AG04449 (cell line): Measurements from ENCODE around the gene PML.
A peak's percentile ranks its signal among the peaks of the same experiment; 100 is the strongest.

ENCODE experiments used
- CTCF ChIA-PET: fragments of 350-600 bp; formaldehyde crosslinking; extraction: SDS; loops from one replicate; lab custom pipeline; 2021; ENCODE audit warnings: antibody characterized with exemption; lab: Yijun Ruan, JAX
- POLR2A ChIA-PET: fragments of 400-600, 350-600 bp; formaldehyde crosslinking; extraction: SDS; loops from one replicate; lab custom pipeline; 2020; ENCODE audit warnings: antibody characterized with exemption, inconsistent platforms; lab: Yijun Ruan, JAX
- DNase-seq: peaks from one replicate; pipeline ENCODE4 v3.0.0-alpha.2; 2010; ENCODE audit warnings: low read depth, low spot score
- H3K4me3 ChIP-seq: 2 replicates; pipeline ENCODE4 v1.5.1; 2011; ENCODE audit warnings: low read depth, mild to moderate bottlenecking, control low read depth, low read length
- TF ChIP-seq, protein P1 (sequence below): IDR thresholded peaks from one replicate; pipeline ENCODE4 v1.5.1; 2011; ENCODE audit warnings: mild to moderate bottlenecking, moderate library complexity, low read length, control low read depth, inconsistent platforms; ENCODE audit not compliant: insufficient read depth; ENCODE audit errors: missing control alignments

Gene PML

DNA sequence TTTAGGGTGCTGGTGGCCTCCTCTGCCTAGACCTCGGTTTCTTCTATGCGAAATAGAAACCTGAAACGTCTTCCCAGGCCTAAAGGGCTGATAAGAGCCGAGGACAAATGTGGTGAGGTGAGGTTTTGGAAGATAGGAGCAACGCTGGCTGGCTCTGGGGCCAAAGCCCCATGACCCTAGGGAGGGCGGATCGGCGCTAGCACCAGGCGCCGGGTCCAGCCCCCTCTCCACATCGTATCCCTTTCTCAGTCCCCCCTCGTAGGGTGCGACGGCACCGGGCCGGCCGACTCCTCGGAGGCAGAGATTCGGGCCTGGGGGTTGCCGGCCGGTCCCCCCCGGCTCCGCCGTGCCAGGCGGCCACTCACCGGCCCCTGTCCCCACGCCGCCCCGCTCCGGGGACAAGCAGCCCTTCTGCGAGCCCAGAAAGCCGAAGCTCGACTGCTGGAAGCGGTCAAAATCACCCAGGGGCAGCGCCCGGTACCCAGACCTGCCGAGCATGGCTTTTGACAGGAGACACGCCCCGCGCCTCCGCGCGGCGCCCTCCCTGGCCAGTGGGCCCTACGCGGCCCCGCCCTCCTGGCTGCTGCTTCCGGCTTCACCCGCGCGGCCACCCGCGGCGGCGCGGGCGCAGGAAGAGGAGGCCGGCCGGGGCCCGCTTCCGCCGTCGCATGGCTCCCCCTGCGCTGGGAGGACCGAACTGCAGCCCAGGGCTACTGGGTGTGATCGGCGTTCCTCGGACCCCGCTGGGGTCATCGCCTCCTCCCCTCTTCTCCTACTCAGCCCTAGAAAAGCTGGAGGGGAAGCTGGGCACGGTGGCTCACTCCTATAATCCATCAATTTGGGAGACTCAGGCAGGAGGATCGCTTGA, 2.6 kb upstream of the PML start, which contains the start of gene STOML1:
TSS of gene STOML1 (minus strand) at position 570 of the 868 bp plus-strand sequence. CDS start at position 498, 72 bp downstream.
- H3K4me3 ChIP-seq: peak within 1 kb of the TSS; percentile 71
- CTCF ChIA-PET: interaction anchor here (0.8 to 11.3 kb wide), 17 partner anchors 9 to 330 kb away, joined by 3 to 126 read pairs (median 7); no protein-coding TSS in a partner anchor
- DNase-seq: no peak
- TF ChIP-seq, protein P1, sequence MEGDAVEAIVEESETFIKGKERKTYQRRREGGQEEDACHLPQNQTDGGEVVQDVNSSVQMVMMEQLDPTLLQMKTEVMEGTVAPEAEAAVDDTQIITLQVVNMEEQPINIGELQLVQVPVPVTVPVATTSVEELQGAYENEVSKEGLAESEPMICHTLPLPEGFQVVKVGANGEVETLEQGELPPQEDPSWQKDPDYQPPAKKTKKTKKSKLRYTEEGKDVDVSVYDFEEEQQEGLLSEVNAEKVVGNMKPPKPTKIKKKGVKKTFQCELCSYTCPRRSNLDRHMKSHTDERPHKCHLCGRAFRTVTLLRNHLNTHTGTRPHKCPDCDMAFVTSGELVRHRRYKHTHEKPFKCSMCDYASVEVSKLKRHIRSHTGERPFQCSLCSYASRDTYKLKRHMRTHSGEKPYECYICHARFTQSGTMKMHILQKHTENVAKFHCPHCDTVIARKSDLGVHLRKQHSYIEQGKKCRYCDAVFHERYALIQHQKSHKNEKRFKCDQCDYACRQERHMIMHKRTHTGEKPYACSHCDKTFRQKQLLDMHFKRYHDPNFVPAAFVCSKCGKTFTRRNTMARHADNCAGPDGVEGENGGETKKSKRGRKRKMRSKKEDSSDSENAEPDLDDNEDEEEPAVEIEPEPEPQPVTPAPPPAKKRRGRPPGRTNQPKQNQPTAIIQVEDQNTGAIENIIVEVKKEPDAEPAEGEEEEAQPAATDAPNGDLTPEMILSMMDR: peak; percentile 85
- POLR2A ChIA-PET: no interaction called here

DNA sequence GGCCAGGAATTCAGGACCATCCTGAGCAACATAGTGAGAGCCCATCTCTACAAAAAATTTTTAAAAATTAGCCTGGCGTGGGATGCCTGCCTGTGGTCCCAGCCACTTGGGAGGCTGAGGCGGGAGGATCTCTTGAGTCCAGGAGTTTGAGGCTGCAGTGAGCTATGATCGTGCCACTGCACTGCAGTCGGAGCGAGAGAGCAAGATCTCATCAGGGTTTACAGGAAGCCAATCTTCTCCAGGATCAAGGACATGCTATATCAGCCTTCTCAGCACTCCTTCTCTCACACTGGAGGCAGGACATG, 2.0 kb upstream of the PML start:
- ChIA-PET POLR2A (no interaction called here), CTCF (interaction anchor here (0.8 to 11.3 kb wide), 17 partner anchors 9 to 329 kb away, joined by 3 to 126 read pairs (median 7); no protein-coding TSS in a partner anchor)
- peak overlapping the region; percentile 32 for H3K4me3 ChIP-seq
- no peak for DNase-seq
- TF ChIP-seq, protein P1: no peak

DNA sequence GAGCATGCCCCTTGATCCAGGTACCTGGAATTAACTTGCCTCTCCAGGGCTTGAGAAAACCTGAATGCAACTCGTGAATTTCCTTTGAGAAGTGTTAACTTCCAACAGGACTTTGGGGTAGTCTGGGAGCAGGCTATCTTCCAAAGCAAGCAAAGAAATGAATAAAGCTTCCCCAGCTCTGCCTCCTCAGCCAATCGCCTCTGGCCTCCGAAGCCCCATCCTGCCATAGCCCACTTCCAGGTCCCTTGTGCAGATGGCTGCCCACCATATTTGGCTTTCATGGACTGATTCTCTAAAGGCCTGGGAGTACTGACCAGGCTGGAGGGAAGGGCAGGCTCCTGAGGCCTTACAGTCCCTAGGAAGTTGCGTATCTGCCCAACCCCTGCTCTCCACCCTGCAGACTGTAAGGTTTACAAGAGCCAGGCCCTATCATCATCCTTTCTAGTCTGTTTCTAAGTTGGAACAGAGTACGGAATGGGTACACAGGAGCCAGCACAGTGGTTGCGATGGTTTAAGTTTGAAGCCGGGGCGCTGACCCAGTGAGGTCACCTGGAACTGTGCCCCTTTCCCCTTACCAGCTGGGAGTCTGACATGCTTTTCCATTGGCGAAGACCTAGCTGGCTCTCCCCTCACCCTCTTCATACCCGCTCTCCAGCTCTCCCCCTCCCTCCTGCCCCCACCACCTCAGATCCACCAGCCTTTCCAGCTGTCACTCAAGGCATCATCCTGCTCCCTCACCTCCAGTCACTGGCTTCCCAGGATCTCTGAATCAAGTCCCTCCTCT, 1.1 kb upstream of the PML start:
- TF ChIP-seq, protein P1: no peak
- ChIA-PET POLR2A (interaction anchor here (1.2 to 1.4 kb wide), 3 partner anchors 8 to 39 kb away, joined by 3 to 6 read pairs (median 5); no protein-coding TSS in a partner anchor), CTCF (interaction anchor here (0.8 to 11.3 kb wide), 21 partner anchors 11 to 328 kb away, joined by 3 to 126 read pairs (median 6); no protein-coding TSS in a partner anchor)
- no peak for DNase-seq
- peak overlapping the region; percentile 69 for H3K4me3 ChIP-seq

DNA sequence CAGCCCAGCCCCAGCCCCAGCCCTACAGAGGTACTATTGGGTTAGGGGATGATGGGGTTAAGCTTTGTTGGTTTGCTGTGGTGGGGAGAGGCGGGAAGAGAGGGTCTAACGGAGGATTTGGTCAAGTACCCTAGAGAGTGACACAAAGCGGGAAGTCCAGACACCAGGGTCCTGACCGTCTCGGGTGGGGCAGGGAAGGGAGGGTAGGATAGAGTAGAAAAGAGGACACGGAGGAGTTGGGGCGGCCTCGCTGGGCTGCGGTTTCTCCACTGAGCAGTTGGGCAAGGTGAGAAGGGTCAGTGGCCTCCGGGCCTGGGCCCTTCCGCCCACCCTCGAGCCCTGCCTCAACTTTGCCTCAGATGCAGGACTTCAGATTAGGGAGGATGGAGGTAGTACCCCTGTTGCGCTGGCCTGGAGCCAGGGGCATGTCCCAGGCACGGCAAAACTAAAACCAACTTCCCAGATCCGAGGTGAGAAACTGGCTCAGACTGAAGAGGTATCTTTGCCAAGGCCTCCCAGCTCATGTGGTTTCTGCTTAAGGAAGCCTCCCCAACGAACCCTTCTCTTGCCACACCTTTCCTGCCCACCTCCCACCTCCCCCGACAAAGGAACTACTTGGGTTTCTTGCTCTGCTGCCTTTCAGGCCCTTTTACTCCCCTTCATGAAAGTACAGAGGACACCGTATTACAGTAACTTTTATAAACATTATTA, 551 bp downstream of the PML start:
- H3K4me3 ChIP-seq: peak overlapping the region; percentile 69
- ChIA-PET CTCF (interaction anchor here (0.8 to 11.3 kb wide), 12 partner anchors 10 to 97 kb away, joined by 3 to 126 read pairs (median 6); no protein-coding TSS in a partner anchor), POLR2A (interaction anchor here (0.9 to 1.4 kb wide), 7 partner anchors 10 to 56 kb away, joined by 3 to 10 read pairs (median 4); no protein-coding TSS in a partner anchor)
- DNase-seq: no peak
- TF ChIP-seq, protein P1: no peak

DNA sequence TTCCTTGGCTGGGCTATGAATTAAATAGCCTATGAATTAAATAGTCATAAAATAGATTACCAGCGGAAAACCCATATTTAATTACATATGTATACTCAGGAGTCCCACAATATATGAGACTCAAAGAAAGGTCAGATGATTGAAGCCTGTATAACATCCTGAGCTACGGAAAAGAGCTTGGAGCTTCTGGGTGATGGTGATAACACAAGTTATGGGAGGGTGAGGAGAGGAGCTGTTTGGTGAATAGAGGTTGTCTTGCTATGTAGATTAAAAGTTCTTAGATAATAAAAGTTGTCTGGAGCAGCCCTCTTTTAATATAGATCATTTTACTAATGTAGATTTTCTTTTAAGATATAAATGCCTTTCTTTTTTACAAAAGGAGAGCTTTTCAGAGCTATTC, 1.8 kb downstream of the PML start:
- TF ChIP-seq, protein P1: no peak
- DNase-seq: no peak
- ChIA-PET POLR2A (no interaction called here), CTCF (interaction anchor here (0.7 to 10.0 kb wide), 8 partner anchors 9 to 50 kb away, joined by 3 to 126 read pairs (median 4); no protein-coding TSS in a partner anchor)
- peak overlapping the region; percentile 69 for H3K4me3 ChIP-seq
